IPS-NIHi11 (cell line): ENCODE measurements around the gene MIS12.

Experiments used
- DNase-seq: peaks from one replicate; pipeline ENCODE4 v3.0.0; 2012; ENCODE audit warnings: mixed read lengths, low spot score

Gene MIS12

GRCh38 chr17:5486206-5487124, at the start of gene MIS12:
MIS12 (plus strand) TSS chr17:5486566; CDS start chr17:5488863, 2,297 bp downstream.
- peak; percentile 99 for DNase-seq

GRCh38 chr17:5437721-5438317, 48.5 kb upstream of the MIS12 start:
- DNase-seq: no peak

- peak; percentile 96 for DNase-seq
Observed at GRCh38 chr17:5438716-5439445, 47.5 kb upstream of the MIS12 start, which contains the start of gene C1QBP. C1QBP (minus strand) TSS chr17:5439155; CDS start chr17:5439073, 82 bp downstream.

- DNase-seq: no peak
Observed at GRCh38 chr17:5439446-5439764, 47.0 kb upstream of the MIS12 start.

- no peak for DNase-seq
Observed at GRCh38 chr17:5443728-5444127, 42.6 kb upstream of the MIS12 start.

GRCh38 chr17:5444209-5444608, 42.2 kb upstream of the MIS12 start:
- no peak for DNase-seq

- no peak for DNase-seq
Observed at GRCh38 chr17:5446786-5447185, 39.6 kb upstream of the MIS12 start.

- DNase-seq: no peak
Observed at GRCh38 chr17:5464717-5465507, 21.5 kb upstream of the MIS12 start.

GRCh38 chr17:5466295-5466694, 20.1 kb upstream of the MIS12 start:
- no peak for DNase-seq

GRCh38 chr17:5467416-5467815, 18.9 kb upstream of the MIS12 start:
- no peak for DNase-seq

GRCh38 chr17:5468075-5468473, 18.3 kb upstream of the MIS12 start:
- DNase-seq: peak; percentile 12

GRCh38 chr17:5472511-5472910, 13.9 kb upstream of the MIS12 start:
- no peak for DNase-seq

- no peak for DNase-seq
Observed at GRCh38 chr17:5473906-5474305, 12.5 kb upstream of the MIS12 start.

GRCh38 chr17:5478992-5479391, 7.4 kb upstream of the MIS12 start:
- no peak for DNase-seq

- no peak for DNase-seq
Observed at GRCh38 chr17:5480962-5481361, 5.4 kb upstream of the MIS12 start.

GRCh38 chr17:5481451-5481850, 4.9 kb upstream of the MIS12 start:
- no peak for DNase-seq

GRCh38 chr17:5485270-5486205, 828 bp upstream of the MIS12 start, which contains the start of gene DERL2:
DERL2 (minus strand) TSS chr17:5486178; CDS start chr17:5486161, 17 bp downstream.
- DNase-seq: peak; percentile 62

GRCh38 chr17:5488752-5489151, 2.4 kb downstream of the MIS12 start:
- DNase-seq: no peak

- DNase-seq: no peak
Observed at GRCh38 chr17:5492970-5493369, 6.6 kb downstream of the MIS12 start.

- peak; percentile 42 for DNase-seq
Observed at GRCh38 chr17:5499476-5500231, 13.3 kb downstream of the MIS12 start.
